Ovary (tissue), 3 donors: ENCODE data around the gene HIVEP3.

Source experiments
- CTCF ChIP-seq, 3 donors: fragments of 450-650 bp in 2 of 3; fragments of 200-600 bp in 1 of 3; IDR thresholded peaks; one replicate each; pipeline versions ENCODE4 v1.5.1 to v1.8.0; 2016 to 2022; ENCODE audit warnings: antibody characterized with exemption in 3 of 3, mild to moderate bottlenecking in 1 of 3
- POLR2A ChIP-seq: fragments of 450-650 bp; IDR thresholded peaks from one replicate; pipeline ENCODE4 v1.6.1; 2017; ENCODE audit warnings: antibody characterized with exemption, mild to moderate bottlenecking, moderate library complexity
- donor health status: DM: no; HTN: no; CAD: no.

GRCh38 chr1:41467673-41468072, 451.0 kb downstream of the HIVEP3 start:
- TF ChIP-seq POLR2A = no peak
- no peak for TF ChIP-seq CTCF (IDR thresholded peaks at IDR 0.05)
